Activated CD4-positive, CD25-positive, alpha-beta regulatory T cell (primary cell): Measurements from ENCODE around the gene PARD3.
"Not testable (repeated sequence)": the region's sequence is repeated elsewhere in the genome, so short reads cannot be mapped to it uniquely, and the experiment has no call there.

ENCODE experiments used
- DNase-seq, 4 experiments: peaks; one replicate each; lab custom pipeline; 2025; lab: John Stamatoyannopoulos, UW

PARD3 gene

DNA sequence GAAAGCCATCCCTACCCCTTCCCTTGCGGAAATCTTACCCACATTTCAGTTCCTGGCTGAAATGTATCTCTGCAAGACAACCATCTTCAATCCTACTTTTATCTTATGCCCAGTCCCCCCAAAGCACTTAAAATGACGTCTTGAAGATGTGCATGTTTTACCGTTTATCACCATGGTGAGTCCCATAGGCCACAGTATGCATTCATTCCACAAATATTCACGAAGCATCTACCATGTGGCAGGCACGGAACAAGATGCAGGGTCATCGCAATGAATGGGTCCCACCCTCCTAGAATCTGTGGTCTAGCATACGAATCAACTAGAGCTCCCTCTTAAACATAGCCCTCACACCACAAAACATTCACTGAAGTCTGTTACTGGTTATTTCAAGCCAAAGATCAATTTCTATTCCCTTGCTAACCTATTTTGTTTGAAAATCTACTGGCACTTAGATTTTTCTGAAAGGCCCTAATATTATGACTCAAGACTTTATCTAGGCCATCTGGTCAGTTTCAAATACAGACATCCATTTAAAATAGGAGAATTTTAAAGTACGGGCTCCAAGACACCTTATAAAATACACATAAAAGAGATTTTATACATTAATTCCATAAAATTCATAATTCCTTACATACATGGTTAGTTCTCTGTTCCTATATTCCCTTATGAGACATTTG lies 99.4 kb downstream of the PARD3 start:
- no peak for DNase-seq

DNA sequence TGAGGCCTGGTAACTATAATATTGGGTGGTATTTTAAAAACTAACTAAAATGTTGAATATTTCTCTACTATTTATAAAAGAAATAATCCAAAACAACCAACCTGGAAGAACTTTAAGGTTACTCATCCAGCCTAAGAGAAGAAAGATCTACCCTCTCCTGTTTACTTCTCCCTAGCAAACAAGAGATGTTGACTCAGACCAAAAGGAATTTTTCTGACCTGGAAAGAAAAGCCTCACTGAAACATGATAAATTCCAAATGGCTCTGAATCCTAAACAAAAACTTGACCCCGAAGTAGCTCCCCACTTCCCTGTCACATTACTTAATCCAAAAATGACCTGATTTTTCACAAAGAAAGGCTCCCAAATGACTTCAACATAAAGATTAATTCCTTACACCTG lies 101.2 kb downstream of the PARD3 start:
- no peak for DNase-seq

DNA sequence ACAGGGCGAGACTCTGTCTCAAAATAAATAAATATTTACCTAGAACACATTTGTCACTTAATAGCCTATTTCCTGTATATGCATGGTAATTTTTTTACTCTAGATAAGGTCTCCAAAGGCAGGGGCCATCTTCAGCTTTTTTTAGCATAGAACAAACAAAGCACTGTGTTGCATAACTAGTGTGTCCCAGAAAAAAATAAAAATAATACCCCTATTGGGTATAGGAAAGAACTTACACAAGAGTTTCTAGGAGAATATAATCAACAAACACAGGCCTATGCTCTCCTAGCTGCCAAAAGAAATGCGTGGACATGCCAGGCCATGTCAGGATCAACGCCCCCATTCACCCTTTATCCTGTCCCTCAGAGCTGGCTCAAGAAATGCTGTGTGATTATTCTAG lies 103.6 kb downstream of the PARD3 start:
- DNase-seq, result no peak

DNA sequence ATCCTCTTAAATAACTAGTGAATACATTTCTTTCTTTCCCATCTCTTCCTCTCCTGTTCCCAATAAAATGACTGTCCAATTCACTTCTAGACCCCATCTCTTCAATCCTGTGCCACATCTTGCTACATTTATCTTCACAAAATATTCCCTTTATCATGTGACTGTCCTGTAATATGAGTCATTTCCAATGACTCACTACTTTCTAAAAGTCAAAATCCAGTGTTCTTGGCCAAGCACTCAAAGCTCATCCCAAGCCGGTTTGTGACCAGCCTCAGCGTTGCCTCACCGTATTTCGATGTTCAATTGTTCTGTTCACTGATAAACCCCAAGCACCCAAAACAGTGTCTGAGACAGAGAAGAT lies 104.7 kb downstream of the PARD3 start:
- no peak for DNase-seq

DNA sequence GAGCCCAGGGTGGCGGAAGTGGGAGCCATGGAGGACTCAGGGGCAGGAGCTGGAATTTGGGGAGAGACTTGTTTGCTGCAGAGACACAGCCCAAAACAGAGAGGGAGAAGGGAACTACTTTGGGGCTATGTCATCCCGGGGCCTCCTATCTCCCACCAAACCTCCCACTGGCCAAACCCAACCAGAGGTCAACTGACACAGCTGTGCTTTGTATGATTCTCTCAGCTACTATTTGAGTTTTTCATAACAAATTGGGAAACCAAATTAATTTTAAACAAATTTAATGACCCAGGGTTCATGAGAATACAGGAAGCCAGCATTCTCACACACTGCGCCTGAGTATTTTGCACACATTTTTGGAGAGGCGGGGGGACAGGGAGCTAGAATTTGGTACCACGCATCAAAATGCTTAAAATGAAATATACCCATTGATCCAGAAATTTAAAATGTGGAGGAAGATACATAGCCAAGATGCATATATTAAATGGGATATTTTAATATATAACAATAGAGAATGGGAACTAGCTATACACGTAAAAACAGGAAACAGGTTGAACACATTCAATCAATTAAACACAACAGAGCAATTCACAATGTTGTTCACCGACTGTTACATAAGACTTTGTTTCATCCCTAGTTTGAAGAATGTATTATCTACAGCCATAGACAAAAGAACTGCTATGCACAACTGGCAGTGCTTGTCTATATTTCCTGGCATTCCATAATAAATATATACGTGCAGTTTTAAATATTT lies 105.3 kb downstream of the PARD3 start:
- DNase-seq, result no peak

DNA sequence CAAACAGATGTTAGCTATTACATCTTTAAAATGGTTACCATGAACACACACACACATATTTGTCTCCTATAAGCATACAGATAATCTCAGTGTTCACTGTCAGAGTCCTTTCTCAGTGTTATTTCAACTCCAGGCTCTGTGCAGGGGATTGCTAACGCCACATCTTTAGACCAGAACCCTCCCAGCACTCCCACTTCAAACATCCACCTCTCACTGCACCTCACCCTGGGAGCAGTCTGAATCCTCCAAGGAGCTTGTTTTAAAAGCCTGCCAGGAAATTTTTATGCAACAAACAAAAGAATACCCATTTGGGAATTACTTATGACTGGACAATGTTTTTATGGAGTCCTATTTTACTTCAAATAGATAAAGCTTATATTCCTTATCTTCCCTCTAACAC lies 107.4 kb downstream of the PARD3 start:
- no peak for DNase-seq

DNA sequence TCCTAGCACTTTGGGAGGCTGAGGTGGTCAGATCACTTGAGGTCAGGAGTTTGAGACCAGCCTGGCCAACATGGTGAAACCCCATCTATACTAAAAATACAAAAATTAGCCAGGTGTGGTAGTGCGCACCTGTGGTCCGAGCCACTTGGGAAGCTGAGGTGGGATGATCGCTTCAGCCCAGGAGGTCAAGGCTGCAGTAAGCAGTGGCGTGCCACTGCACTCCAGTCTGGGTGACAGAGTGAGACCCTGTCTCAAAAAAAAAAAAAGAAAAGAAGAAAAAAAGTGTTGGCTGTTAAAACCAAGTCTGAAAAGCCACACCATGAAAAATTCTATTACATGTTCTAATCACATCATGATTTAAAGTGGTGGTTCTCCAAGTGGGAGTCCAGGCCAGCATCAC lies 108.1 kb downstream of the PARD3 start:
- not testable (repeated sequence) for DNase-seq

DNA sequence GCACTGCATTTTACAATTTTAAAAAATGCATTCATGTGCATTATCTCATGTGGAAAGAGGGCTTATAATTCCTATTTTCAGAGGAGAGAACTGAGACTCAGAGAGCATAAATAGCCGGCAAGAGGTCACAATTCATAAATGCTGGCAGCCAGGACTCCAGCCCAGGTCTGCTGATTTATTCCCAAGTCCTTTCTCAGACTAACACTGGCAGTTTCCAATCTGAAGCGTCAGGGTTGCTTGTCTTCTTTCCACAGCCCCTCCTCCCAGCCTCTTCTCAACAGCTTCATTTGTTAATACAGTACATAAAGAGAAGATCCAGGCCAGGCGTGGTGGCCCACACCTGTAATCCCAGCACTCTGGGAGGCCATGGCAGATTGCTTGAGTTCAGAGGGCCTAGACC lies 108.9 kb downstream of the PARD3 start:
- no peak for DNase-seq

DNA sequence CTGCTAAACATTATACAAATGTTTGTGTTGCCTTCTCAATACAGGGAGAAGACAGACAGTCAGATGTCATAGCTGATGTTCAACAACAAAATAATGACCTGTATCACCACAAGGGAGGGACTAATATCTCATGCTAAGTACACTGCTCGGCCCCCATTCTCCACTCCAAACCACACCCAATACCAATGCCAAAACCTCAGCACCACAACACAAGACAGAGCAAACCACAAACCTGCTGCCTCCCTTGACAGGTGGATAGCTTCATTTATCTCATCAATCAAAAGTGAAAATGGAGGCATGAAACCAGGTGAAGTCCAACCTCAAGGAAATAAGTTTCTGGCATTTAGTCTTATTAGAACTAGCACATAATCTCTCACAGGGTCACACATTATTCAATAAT lies 109.5 kb downstream of the PARD3 start:
- DNase-seq, result no peak

DNA sequence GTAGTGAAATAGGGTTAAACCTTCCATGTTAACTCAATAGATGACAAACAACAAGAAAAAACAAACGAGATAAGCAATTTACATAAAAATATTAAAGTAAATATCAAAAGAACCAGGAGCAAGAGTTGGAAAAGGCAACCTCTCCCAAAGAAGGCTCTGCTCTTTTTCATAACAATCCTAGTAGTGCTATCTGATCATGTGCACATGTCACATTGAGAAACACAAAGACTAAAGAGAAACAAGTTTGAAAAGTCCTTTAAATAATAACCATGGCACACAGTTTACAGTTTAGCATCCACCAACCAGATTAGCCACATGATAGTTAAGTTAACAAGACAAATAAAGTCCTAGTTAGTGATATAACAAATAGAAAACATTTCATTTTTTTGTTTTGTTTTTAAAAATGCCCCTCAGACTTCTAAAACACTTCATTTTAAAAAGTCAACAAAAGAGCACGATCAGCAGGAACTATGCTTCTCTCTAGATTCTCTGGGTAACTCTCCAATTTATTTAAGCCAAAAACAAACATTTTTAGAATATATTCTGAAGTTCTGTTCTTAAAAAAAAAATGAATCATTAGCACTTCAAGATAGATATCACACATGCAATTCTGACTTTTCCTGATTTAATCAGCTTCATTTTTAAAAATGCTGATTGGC lies 110.4 kb downstream of the PARD3 start:
- DNase-seq, result no peak

DNA sequence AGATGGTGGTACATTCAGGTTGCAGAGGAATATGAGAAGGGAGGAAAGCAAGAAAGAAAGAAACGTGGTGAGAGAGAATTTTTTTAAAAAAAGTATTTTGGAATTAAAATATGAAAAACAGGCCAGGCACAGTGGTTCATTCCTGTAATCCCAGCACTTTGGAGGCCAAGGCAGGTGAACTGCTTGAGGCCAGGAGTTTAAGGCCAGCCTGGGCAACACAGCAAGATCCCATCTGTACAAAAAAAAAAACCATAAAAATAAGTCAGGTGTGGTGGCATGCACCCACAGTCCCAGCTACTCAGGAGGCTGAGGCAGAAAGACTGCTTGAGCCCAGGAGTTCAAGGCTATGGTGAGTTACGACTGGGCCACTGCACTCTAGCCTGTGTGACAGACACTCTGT lies 112.1 kb downstream of the PARD3 start:
- DNase-seq, result no peak

DNA sequence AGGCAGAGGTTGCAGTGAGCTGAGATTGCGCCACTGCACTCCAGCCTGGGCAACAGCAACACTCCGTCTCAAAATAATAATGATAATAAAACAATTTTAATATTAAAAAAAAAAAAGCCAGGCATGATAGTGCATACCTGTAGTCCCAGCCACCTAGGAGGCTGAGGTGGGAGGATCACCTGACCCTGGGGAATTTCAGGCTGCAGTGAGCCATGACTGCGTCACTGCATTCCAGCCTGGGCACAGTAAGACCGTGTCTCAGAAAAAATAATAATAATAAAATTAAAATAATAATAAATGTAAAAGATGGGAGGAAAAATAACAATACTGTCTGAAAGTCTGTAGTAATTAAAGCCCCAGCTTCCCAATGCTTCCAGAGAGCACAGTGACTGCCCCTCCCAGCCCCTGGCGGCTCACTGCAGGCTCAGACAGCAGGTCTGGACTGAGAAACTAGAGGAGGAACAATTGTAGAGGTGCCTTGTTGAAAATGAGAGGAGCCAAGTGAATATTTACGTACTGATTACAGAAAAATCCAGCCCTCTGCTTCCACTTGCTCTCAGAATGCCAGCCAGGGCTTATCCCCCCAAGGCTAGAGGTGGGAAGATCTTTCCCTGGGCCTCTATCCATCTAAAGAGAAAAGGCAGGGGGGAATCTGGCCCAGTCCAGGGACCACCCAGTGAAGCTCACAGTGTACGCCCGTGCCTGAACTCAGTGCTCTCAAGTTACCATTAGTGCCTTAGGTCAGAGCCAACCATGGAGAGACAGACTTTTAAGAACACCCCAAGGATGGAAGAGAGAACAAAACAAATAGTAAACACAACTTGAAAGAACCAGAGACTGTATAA lies 112.8 kb downstream of the PARD3 start:
- no peak for DNase-seq

DNA sequence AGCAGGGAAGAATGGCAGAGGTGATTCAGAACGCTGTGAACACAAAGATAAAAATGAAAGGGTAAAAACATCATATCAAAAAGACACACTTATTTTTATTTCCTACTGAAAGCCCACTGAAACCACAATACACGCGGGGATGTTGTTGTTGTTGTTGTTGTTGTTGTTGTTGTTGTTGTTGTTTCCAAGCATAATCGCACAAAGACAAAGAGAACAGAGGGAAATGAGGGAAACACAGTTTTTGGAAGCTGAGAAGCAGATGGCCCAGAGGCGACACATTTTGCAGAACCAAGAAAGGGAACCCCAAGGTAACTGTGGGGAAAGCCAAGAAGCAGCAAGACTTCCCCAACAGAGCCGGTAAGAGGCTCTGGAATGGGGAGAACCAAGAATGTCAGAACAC lies 113.9 kb downstream of the PARD3 start:
- DNase-seq, result no peak

DNA sequence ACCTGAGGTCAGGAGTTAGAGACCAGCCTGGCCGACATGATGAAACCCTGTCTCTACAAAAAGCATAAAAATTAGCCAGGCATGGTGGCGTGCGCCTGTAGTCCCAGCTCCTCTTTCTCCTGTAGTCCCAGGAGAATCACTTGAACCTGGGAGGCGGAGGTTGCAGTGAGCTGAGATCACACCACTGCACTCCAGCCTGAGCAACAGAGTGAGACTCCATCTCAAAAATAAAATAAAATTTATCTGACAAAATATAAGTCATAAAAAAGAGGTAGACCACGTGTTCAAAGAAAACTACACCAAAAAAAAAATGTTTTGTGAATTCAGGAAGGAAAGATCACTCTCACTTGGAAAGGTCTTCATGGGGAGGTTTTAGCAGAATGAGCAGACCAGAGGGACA lies 114.3 kb downstream of the PARD3 start:
- not testable (repeated sequence) for DNase-seq

DNA sequence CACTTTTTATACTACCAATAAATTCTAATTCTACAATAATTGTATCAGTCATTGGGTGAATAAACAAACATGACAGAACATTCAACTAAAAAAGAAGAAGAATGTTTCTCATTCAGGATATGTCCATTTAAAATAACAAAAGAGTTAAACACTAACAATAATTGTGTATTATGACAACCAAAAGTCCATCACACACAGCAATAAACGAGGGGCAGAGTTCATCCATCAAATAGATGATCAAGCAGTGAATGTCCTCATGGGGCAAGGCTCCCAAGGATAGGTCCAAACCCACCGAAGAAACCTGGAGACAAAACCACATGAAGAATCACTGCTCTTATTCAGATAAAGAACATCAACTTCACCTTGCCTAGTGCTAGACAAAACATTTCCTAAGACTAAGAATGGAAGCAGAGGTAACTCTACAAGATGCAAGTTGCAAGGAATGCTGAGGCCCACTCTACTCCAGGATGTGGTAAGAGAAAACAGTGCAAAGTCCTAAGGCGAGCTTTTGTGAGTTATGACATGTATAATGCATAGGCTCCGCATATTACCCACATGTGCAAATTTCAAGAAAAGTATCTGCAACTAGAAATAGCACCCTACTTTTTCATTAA lies 115.1 kb downstream of the PARD3 start:
- no peak for DNase-seq

DNA sequence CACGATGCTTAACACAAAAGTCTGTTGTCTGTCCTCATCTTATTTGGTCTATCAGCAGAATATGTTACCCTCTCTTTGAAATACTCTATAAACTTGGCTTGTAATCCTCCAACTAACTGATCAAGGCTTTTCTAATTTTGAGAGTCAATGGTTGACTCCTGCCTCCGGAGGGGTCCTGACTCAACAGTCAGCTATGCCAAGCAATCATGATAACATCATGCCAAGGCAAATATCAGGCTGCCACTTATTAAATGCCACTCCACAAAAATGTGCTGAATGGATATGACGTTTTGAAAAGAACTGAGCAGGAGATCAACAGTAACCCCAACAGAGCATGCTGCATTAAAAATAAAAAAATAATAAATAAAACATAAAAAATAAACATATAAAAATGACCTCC lies 116.1 kb downstream of the PARD3 start:
- DNase-seq, result no peak

DNA sequence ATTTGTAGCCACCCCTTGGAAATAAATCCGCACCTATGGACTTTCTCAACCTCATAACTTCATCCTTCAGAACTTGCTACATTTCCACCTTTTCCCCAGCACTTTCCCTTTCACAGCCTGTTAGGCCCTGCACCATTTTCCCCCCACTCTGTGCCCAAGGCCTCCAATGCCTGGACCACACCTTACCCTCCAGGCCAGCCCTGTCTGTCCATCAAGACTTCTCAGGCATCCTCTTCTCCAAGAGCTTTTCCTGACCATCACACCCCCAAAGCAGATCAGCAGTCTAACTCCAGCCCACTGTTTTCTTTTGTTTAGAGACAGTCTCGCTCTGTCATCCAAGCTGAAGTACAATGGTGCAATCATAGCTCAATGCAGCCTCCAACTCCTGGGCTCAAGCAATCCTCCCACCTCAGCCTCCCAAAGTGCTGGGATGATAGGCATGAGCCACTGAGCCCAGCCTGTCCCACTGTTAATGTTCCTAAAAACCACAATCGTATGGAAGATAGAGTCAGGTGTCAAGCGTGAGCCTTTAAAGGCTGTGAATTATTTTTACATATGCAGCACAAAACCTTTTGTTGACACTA lies 116.8 kb downstream of the PARD3 start:
- DNase-seq, result no peak

DNA sequence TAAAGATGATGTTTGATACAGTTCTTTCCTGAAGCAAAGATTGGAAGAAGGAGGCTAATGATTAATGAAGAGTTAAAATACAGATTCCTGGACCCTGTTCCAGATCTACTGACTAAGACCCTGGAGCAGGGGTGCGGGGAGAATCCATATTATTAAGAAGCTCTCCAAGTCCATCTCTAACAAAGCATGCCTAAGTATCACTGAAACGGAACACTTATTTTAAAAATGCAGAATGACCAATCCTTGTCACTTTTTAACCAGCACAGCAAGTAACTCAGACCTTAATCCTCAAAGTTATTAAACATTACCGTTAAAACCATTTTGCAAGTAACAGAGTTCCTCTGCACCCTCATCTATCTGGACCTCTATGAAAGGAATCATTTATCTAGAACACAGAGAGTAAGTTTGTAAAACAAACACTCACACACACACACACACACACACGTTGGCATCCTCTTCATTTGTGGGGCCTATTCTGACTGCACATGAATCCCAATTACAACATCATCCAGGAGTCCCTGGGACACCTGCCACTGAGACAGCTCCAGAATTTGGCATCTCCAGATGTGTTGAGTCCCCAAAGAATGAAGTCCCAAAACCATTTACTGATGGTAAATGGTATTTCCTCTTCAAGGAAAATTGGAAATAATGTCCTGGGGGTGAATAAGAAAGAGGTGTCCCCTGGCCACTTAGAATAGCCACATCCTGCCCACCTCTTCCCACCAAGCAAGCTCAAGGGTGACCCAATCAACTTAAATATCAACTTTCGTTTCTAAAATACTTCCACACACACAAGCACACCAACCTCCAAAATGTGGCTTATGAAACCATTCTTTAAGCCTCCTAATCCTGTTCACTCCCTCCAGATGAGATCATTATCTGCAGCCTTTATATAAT lies 117.5 kb downstream of the PARD3 start:
- DNase-seq, result no peak

DNA sequence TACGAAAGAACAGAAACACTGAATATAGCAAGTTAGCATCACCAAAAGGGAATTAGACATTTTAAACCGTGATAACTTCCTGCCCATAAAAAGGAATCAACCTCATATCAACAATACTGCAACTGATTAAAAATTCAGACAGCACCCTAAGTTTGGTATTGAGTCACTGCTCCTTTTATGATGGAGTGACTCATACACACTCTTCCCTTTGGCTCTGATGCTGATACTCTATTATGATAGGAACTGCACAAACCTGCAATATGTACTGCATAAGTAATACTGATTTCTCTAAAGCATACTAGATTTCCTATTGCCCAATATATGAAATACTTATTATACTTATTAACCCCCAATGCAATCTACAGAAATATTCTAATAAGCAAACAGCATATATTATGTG lies 118.7 kb downstream of the PARD3 start:
- DNase-seq, result no peak

DNA sequence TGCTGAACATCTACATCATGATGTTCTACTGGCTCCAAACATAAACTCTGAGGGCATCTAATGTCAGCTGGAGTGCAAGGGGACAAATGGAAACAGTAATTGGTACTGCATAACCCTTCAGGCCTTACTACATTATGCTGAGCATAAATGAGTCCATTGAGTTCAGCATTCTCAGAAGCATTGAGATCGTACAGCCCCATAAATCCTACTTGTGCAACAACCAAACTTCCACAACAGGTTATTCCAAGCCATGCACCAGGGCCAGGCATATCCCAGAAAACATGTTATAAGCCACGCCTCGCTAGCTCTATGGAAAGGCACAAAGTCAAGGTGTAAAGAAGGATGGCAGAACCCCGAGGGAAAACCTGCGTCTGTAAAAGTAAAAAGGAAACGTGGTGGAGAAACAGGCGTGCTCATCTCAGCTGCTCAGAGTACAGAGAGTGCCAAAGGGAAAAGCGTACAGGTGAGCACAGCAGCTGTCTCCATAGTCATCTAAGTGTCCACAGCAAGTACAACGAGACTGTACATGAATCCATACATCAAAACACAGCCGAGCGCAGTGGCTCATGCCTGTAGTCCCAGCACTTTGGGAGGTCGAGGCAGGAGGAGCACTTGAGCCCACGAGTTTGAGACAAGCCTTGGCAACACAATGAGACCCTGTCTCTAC lies 124.6 kb downstream of the PARD3 start:
- DNase-seq, result no peak
